Measurements from ENCODE around the gene TMEM86B. TPM values are rescaled to one million over a fixed set of nuclear protein-coding genes. Genes with fewer than 3 reads are reported as not detected.
A peak's percentile ranks its signal among the peaks of the same experiment; 100 is the strongest.

TMEM86B gene
- total RNA-seq, 1 experiment from 2014 or later: 9.5 TPM

GRCh38 chr19:55253842-55254624, 25.5 kb upstream of the TMEM86B start:
- Histone ChIP-seq H3K27me3 (ENCODE audit: low read length) (no peaks in the 10 kb centered on the region), H3K79me2 (ENCODE audit: low read length) (peaks cover 96% of the 10 kb centered on the region), H4K20me1 (ENCODE audit: insufficient read depth, low read depth, low read length) (peaks cover 51% of the 10 kb centered on the region), H3K4me1 (ENCODE audit: low read length) (peaks cover 60% of the 10 kb centered on the region), H3K4me3 (ENCODE audit: low read length) (peak overlapping the region; percentile 84), H3K36me3 (ENCODE audit: insufficient read depth, low read length) (peaks cover 27% of the 10 kb centered on the region), H3K4me2 (ENCODE audit: low read depth, low read length, poor library complexity, severe bottlenecking) (peak overlapping the region; percentile 96), H2AFZ (ENCODE audit: low read length) (no peak overlapping the region), H3K9ac (ENCODE audit: low read length) (peak overlapping the region; percentile 96), H3K9me3 (ENCODE audit: low read length) (no peaks in the 10 kb centered on the region), H3K27ac (ENCODE audit: low read length) (peak overlapping the region; percentile 98), H3K9me2 (replicated peaks; ENCODE audit: insufficient read depth, low read length) (no peaks in the 10 kb centered on the region)
- DNase-seq: peak; percentile 97

DNA sequence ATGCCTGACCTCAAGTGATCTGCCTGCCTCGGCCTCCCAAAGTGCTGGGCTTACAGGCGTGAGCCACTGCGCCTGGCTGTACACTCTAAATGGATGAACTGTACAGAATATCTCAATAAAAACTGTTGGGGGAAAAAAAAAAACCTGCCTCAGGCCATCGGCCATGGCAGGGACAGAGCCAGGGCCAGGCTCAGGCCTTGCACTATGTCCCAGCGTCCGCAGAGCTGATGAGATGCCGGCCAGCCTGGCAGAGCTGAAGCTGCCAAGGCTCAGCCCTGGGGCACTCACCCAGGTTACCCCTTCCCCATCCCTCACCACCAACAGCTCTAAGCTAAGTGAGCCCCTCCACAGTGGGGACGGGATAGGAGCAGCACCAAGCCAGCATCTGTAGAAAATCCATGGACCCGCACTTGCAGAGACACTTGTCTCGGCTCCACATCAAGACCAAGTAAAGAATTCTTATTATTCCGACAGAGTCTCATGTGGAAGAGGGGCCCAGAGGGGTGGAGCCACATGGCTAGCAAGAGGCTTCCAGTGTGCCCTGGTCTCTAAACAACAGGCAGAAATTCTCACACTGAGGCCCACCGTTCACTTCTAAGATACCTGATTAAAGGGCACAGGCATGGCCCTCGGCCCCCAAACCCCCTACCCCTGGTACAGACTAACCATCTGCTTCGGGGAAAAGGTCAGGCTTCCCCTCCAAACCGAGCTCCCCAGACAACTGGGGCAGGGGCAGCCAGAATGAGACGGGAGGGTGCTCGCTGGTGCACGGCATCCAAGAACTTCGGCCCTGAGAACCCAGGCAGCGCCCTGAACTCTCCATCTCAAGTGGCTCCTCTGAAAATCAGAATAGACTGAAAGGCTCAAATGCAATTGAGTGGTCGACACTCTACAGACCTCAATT, 24.4 kb upstream of the TMEM86B start:
- Histone ChIP-seq H3K79me2 (ENCODE audit: low read length) (peaks cover 99% of the 10 kb centered on the region), H4K20me1 (ENCODE audit: insufficient read depth, low read depth, low read length) (peaks cover 61% of the 10 kb centered on the region), H3K9ac (ENCODE audit: low read length) (peak overlapping the region; percentile 96), H3K27me3 (ENCODE audit: low read length) (no peaks in the 10 kb centered on the region), H2AFZ (ENCODE audit: low read length) (no peak overlapping the region), H3K27ac (ENCODE audit: low read length) (peak overlapping the region; percentile 98), H3K4me3 (ENCODE audit: low read length) (peak overlapping the region; percentile 84), H3K36me3 (ENCODE audit: insufficient read depth, low read length) (peaks cover 28% of the 10 kb centered on the region), H3K4me2 (ENCODE audit: low read depth, low read length, poor library complexity, severe bottlenecking) (peak overlapping the region; percentile 96), H3K4me1 (ENCODE audit: low read length) (peaks cover 60% of the 10 kb centered on the region), H3K9me2 (replicated peaks; ENCODE audit: insufficient read depth, low read length) (no peaks in the 10 kb centered on the region), H3K9me3 (ENCODE audit: low read length) (no peaks in the 10 kb centered on the region)
- DNase-seq: peak; percentile 55

DNA sequence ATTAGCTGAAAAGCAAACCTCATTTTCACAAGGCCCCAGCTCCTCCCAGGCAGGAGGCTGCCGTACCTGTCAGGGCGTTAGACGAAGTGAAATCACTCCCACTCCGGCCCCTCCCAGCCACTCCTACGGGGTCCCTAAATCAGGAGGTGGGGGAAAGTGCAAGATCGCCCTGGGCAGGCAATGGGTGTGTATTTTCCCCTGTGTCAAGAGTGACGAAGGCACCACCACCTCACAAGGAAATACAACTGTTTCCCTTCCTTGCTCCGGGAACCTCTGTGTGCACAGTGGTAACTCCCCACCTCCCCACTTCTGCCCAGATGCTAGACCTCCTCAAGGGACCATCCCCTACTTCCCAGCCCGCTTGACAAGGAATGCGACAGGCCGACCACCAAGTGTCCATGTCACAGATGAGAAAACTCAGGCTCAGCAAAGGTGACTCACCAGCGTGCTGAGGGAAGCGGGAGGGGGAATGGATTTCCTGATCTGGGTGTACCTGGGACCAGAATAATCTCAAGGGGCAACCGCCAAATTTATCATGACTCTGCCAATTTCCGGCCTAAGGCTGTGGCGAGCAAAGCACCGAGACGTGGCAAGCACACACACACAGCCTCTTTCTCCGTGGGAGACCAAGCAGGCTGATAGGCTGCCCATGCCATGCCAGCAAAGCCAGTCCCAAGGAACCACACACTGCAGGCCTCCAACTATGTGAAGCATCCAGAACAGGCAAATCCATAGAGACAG, 22.9 kb upstream of the TMEM86B start:
- Histone ChIP-seq H3K4me3 (ENCODE audit: low read length) (no peak overlapping the region), H3K4me2 (ENCODE audit: low read depth, low read length, poor library complexity, severe bottlenecking) (peak overlapping the region; percentile 26), H3K9me3 (ENCODE audit: low read length) (no peaks in the 10 kb centered on the region), H3K27me3 (ENCODE audit: low read length) (no peaks in the 10 kb centered on the region), H3K4me1 (ENCODE audit: low read length) (peaks cover 53% of the 10 kb centered on the region), H3K27ac (ENCODE audit: low read length) (peak overlapping the region; percentile 98), H3K9me2 (replicated peaks; ENCODE audit: insufficient read depth, low read length) (no peaks in the 10 kb centered on the region), H3K36me3 (ENCODE audit: insufficient read depth, low read length) (peaks cover 36% of the 10 kb centered on the region), H3K79me2 (ENCODE audit: low read length) (peaks cover 99% of the 10 kb centered on the region), H4K20me1 (ENCODE audit: insufficient read depth, low read depth, low read length) (peaks cover 63% of the 10 kb centered on the region), H3K9ac (ENCODE audit: low read length) (peak overlapping the region; percentile 46), H2AFZ (ENCODE audit: low read length) (no peak overlapping the region)
- DNase-seq: peak; percentile 57

GRCh38 chr19:55250262-55251036, 21.9 kb upstream of the TMEM86B start:
- H3K9me3 ChIP-seq (ENCODE audit: low read length): no peaks in the 10 kb centered on the region
- H3K27ac ChIP-seq (ENCODE audit: low read length): peak overlapping the region; percentile 98; the same call in 1 of the 2 replicates
- H3K9ac ChIP-seq (ENCODE audit: low read length): no peak overlapping the region
- no peak overlapping the region for H2AFZ ChIP-seq (ENCODE audit: low read length)
- H3K9me2 ChIP-seq (replicated peaks; ENCODE audit: insufficient read depth, low read length): no peaks in the 10 kb centered on the region
- H3K4me2 ChIP-seq (ENCODE audit: low read depth, low read length, poor library complexity, severe bottlenecking): no peak overlapping the region
- no peak for DNase-seq
- peaks cover 39% of the 10 kb centered on the region for H3K36me3 ChIP-seq (ENCODE audit: insufficient read depth, low read length)
- no peak overlapping the region for H3K4me3 ChIP-seq (ENCODE audit: low read length)
- H4K20me1 ChIP-seq (ENCODE audit: insufficient read depth, low read depth, low read length): peaks cover 66% of the 10 kb centered on the region
- no peaks in the 10 kb centered on the region for H3K27me3 ChIP-seq (ENCODE audit: low read length)
- peaks cover 97% of the 10 kb centered on the region for H3K79me2 ChIP-seq (ENCODE audit: low read length)
- H3K4me1 ChIP-seq (ENCODE audit: low read length): peaks cover 43% of the 10 kb centered on the region

DNA sequence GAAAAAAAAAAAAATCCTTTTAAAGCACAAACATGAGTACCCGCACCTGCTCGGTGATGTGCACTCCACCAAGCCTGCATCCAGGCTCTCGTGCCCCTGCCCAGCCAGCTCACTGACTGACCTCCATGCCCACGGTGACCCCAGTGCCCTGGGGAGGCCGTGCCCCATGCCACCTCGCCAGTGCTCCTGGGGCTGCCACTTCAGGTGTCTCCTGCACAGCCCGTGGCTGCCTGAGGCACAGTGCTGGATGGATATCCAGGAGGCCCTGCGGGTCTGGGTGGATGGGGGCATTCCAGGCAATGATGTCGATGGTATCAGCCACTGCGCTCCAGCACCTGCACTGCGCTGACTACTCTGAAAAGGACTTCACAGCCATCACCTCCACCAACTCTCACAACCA, 21.3 kb upstream of the TMEM86B start:
- Histone ChIP-seq H2AFZ (ENCODE audit: low read length) (no peak overlapping the region), H3K9ac (ENCODE audit: low read length) (no peak overlapping the region), H3K9me3 (ENCODE audit: low read length) (no peaks in the 10 kb centered on the region), H3K9me2 (replicated peaks; ENCODE audit: insufficient read depth, low read length) (no peaks in the 10 kb centered on the region), H3K79me2 (ENCODE audit: low read length) (peaks cover 96% of the 10 kb centered on the region), H3K36me3 (ENCODE audit: insufficient read depth, low read length) (peaks cover 44% of the 10 kb centered on the region), H3K4me1 (ENCODE audit: low read length) (peaks cover 37% of the 10 kb centered on the region), H4K20me1 (ENCODE audit: insufficient read depth, low read depth, low read length) (peaks cover 71% of the 10 kb centered on the region), H3K4me2 (ENCODE audit: low read depth, low read length, poor library complexity, severe bottlenecking) (no peak overlapping the region), H3K4me3 (ENCODE audit: low read length) (no peak overlapping the region), H3K27me3 (ENCODE audit: low read length) (no peaks in the 10 kb centered on the region), H3K27ac (ENCODE audit: low read length) (no peak overlapping the region)
- DNase-seq: no peak

DNA sequence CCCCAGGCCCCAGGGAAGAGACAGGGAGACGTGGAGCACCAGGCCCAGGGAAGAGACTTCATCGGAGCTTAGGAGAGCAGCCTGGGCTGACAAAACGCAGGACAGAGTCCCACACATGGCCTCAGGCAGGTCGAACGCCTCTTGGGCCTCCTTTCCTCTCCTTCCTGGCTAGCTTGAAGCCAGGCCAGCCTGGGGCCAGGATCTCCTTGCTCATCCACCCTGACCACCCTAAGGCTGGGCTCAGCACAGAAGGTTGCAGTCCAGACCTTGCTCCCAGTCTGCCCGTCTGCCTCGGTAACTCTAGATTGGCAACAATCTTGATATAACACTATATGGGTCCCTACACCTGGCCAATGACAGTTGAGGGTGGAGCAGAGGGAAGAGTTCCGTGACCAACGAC, 20.1 kb upstream of the TMEM86B start:
- H3K4me1 ChIP-seq (ENCODE audit: low read length): peaks cover 25% of the 10 kb centered on the region
- peaks cover 50% of the 10 kb centered on the region for H3K36me3 ChIP-seq (ENCODE audit: insufficient read depth, low read length)
- DNase-seq: no peak
- no peak overlapping the region for H3K4me2 ChIP-seq (ENCODE audit: low read depth, low read length, poor library complexity, severe bottlenecking)
- no peaks in the 10 kb centered on the region for H3K9me3 ChIP-seq (ENCODE audit: low read length)
- no peak overlapping the region for H3K27ac ChIP-seq (ENCODE audit: low read length)
- H4K20me1 ChIP-seq (ENCODE audit: insufficient read depth, low read depth, low read length): peaks cover 82% of the 10 kb centered on the region
- peaks cover 97% of the 10 kb centered on the region for H3K79me2 ChIP-seq (ENCODE audit: low read length)
- H3K4me3 ChIP-seq (ENCODE audit: low read length): no peak overlapping the region
- no peak overlapping the region for H3K9ac ChIP-seq (ENCODE audit: low read length)
- no peaks in the 10 kb centered on the region for H3K9me2 ChIP-seq (replicated peaks; ENCODE audit: insufficient read depth, low read length)
- H3K27me3 ChIP-seq (ENCODE audit: low read length): no peaks in the 10 kb centered on the region
- H2AFZ ChIP-seq (ENCODE audit: low read length): no peak overlapping the region

DNA sequence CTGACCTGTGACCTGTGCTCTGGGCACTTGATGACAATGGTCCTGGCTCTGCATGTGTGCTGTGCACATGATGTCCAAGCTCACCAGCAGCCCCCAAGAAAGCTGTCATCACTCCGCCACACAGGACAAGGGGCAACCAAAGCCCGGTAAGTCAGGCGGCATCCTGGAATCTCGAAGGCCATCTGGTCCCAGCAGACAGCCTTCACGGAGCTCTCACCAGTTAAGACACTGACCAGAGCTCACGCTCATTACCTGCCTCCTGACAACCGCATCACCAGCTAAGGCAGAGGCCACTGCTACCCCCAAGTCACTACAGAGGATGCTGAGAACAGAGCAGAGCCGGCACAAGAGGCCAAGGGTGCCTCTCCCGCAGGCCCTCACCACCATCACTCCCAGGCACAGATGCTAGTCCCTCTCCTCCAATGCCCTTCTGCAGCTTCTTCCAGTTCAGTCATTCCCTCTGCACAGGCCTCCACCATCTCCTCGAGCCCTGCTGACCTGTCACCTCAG, 19.7 kb upstream of the TMEM86B start:
- H3K27ac ChIP-seq (ENCODE audit: low read length): no peak overlapping the region
- peaks cover 85% of the 10 kb centered on the region for H4K20me1 ChIP-seq (ENCODE audit: insufficient read depth, low read depth, low read length)
- H2AFZ ChIP-seq (ENCODE audit: low read length): no peak overlapping the region
- H3K36me3 ChIP-seq (ENCODE audit: insufficient read depth, low read length): peaks cover 50% of the 10 kb centered on the region
- no peak overlapping the region for H3K9ac ChIP-seq (ENCODE audit: low read length)
- H3K4me3 ChIP-seq (ENCODE audit: low read length): no peak overlapping the region
- H3K9me3 ChIP-seq (ENCODE audit: low read length): no peaks in the 10 kb centered on the region
- H3K9me2 ChIP-seq (replicated peaks; ENCODE audit: insufficient read depth, low read length): no peaks in the 10 kb centered on the region
- peaks cover 21% of the 10 kb centered on the region for H3K4me1 ChIP-seq (ENCODE audit: low read length)
- H3K4me2 ChIP-seq (ENCODE audit: low read depth, low read length, poor library complexity, severe bottlenecking): no peak overlapping the region
- no peak for DNase-seq
- H3K27me3 ChIP-seq (ENCODE audit: low read length): no peaks in the 10 kb centered on the region
- H3K79me2 ChIP-seq (ENCODE audit: low read length): peaks cover 96% of the 10 kb centered on the region

Data from Karpas-422 (cell line).